Fibroblast of lung (primary cell): ENCODE data around the gene SDCCAG8. TPM values are rescaled to one million over a fixed set of nuclear protein-coding genes. Genes with fewer than 3 reads are reported as not detected.

Source experiments
- DNase-seq, 2 donors: peaks; one replicate each; pipeline versions ENCODE4 v3.0.0 to v3.0.0-alpha.2; 2010; ENCODE audit warnings: low read depth in 2 of 2
- H2AFZ ChIP-seq: 2 replicates; pipeline ENCODE4 v1.5.1; 2012; ENCODE audit warnings: low read length, control low read depth, inconsistent platforms
- H3K27ac ChIP-seq: 2 replicates; pipeline ENCODE4 v1.5.1; 2011; ENCODE audit warnings: low read length, control low read depth; ENCODE audit not compliant: insufficient read depth
- H3K27me3 ChIP-seq: 2 replicates; pipeline ENCODE4 v1.5.1; 2011; ENCODE audit warnings: mild to moderate bottlenecking, low read length; ENCODE audit not compliant: control insufficient read depth, insufficient read depth
- H3K36me3 ChIP-seq: 2 replicates; pipeline ENCODE4 v1.5.1; 2011; ENCODE audit warnings: low read length; ENCODE audit not compliant: control insufficient read depth, insufficient read depth
- H3K4me1 ChIP-seq: 2 replicates; pipeline ENCODE4 v1.5.1; 2011; ENCODE audit warnings: low read length; ENCODE audit not compliant: control insufficient read depth, insufficient read depth; ENCODE audit errors: extremely low read depth
- H3K4me2 ChIP-seq: 2 replicates; pipeline ENCODE4 v1.5.1; 2011; ENCODE audit warnings: low read length, control low read depth; ENCODE audit not compliant: insufficient read depth; ENCODE audit errors: extremely low read depth
- H3K4me3 ChIP-seq, 4 experiments: fragments of 200-600 bp in 1 of 4; sonication (generic) in 1 of 4; replicated peaks in 1 of 4; 2 replicates each; pipeline ENCODE4 v1.5.1; 2011 to 2016; ENCODE audit warnings: low read length in 4 of 4, low read depth in 3 of 4, mild to moderate bottlenecking in 3 of 4, control low read depth in 2 of 4, inconsistent platforms in 1 of 4, mixed read lengths in 1 of 4; ENCODE audit not compliant: insufficient read depth in 1 of 4; ENCODE audit errors: control extremely low read depth in 1 of 4
- H3K79me2 ChIP-seq: 2 replicates; pipeline ENCODE4 v1.5.1; 2012; ENCODE audit warnings: mild to moderate bottlenecking, low read length, inconsistent platforms; ENCODE audit not compliant: control insufficient read depth, insufficient read depth
- H3K9ac ChIP-seq: 2 replicates; pipeline ENCODE4 v1.5.1; 2011; ENCODE audit warnings: mild to moderate bottlenecking, low read length, control low read depth; ENCODE audit not compliant: insufficient read depth
- H3K9me3 ChIP-seq: 2 replicates; pipeline ENCODE4 v1.5.1; 2012; ENCODE audit warnings: low read depth, low read length; ENCODE audit not compliant: control insufficient read depth, insufficient read depth
- H4K20me1 ChIP-seq: 2 replicates; pipeline ENCODE4 v1.5.1; 2011; ENCODE audit warnings: low read length; ENCODE audit not compliant: control insufficient read depth, insufficient read depth; ENCODE audit errors: extremely low read depth
- EZH2 ChIP-seq: IDR thresholded peaks from 2 replicates; pipeline ENCODE4 v1.5.1; 2012; ENCODE audit warnings: low read length, control low read depth, mild to moderate bottlenecking; ENCODE audit errors: missing control alignments
- polyA plus RNA-seq, 2 donors: library from polyadenylated mRNA; depleted of rRNA in 1 of 2; stranded (reverse) in 1 of 2; unstranded in 1 of 2; fragments of >200 nt; gene quantifications; 2 replicates each; pipeline ENCODE4 v1.2.1, GENCODE V29; 2011 to 2012; ENCODE audit warnings: missing spikeins in 1 of 2
- total RNA-seq: library from RNA; depleted of rRNA; stranded (reverse); fragments of >200 nt; gene quantifications from 2 replicates; pipeline ENCODE4 v1.2.1, GENCODE V29; 2014
- TF ChIP-seq, protein P1 (sequence below), 2 donors: IDR thresholded peaks in 1 of 2; conservative IDR thresholded peaks in 1 of 2; 1 replicate in 1 of 2; 2 replicates in 1 of 2; pipeline ENCODE4 v1.5.1; 2011 to 2012; ENCODE audit warnings: low read length in 2 of 2, control low read depth in 1 of 2, inconsistent platforms in 1 of 2, low read depth in 1 of 2, mild to moderate bottlenecking in 1 of 2

Gene SDCCAG8
- total and polyA plus RNA-seq, 2 donors (not counting 1 experiment from before 2014, with no cell fraction given) = 34.8 to 53.2 TPM

DNA sequence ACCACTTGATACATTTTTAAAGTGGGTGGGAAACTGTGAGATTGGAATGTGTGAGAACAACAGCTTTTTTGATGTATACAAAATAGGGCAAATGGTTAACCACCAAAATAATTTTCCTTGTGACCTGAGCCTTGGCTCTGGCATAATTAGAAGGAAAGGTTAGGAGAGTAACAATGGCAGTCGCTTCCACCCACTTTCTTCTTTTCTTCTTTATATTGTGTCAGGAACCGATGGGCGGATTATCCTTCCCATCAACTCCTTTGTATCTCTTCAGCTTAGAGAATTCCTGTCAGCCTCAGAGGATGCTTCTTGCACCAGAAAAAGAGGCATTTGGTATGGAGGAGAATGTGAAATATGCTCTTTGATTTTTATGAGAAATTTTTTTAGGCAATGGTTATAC is 90.6 kb downstream of the SDCCAG8 start:
- Histone ChIP-seq H2AFZ (no peak overlapping the region), H3K79me2 (no peaks in the 10 kb centered on the region), H3K4me3 (no peak overlapping the region), H3K4me2 (no peak overlapping the region), H3K27me3 (no peaks in the 10 kb centered on the region), H3K27ac (no peak overlapping the region), H3K36me3 (no peaks in the 10 kb centered on the region), H3K9ac (no peak overlapping the region), H3K9me3 (no peaks in the 10 kb centered on the region), H4K20me1 (no peaks in the 10 kb centered on the region), H3K4me1 (no peaks in the 10 kb centered on the region)
- no peak for TF ChIP-seq EZH2
- no peak for DNase-seq

DNA sequence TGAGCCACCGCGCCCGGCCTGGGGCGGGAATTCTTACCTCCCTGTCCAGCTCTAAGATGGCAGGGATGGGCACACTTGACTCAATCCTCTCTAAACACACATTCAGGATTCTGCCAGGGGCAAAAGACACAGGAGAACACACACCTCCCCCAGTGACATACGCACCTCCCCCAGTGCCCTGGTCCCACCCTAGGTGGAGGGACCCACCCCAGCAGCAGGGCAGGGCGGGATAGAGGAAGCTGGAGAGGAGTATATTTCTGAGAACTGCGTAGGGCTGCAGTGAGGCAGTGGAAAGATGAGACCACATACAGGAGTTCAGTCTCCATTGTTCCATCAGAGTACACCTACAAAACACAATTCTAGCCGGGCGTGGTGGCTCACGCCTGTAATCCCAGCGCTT is 92.5 kb downstream of the SDCCAG8 start:
- H2AFZ ChIP-seq = no peak overlapping the region
- no peak overlapping the region for H3K27ac ChIP-seq
- no peaks in the 10 kb centered on the region for H4K20me1 ChIP-seq
- no peaks in the 10 kb centered on the region for H3K9me3 ChIP-seq
- no peak overlapping the region for H3K4me3 ChIP-seq
- no peak overlapping the region for H3K9ac ChIP-seq
- H3K27me3 ChIP-seq = no peaks in the 10 kb centered on the region
- no peak for DNase-seq
- H3K4me1 ChIP-seq = no peaks in the 10 kb centered on the region
- no peak overlapping the region for H3K4me2 ChIP-seq
- H3K36me3 ChIP-seq = no peaks in the 10 kb centered on the region
- TF ChIP-seq, protein P1, sequence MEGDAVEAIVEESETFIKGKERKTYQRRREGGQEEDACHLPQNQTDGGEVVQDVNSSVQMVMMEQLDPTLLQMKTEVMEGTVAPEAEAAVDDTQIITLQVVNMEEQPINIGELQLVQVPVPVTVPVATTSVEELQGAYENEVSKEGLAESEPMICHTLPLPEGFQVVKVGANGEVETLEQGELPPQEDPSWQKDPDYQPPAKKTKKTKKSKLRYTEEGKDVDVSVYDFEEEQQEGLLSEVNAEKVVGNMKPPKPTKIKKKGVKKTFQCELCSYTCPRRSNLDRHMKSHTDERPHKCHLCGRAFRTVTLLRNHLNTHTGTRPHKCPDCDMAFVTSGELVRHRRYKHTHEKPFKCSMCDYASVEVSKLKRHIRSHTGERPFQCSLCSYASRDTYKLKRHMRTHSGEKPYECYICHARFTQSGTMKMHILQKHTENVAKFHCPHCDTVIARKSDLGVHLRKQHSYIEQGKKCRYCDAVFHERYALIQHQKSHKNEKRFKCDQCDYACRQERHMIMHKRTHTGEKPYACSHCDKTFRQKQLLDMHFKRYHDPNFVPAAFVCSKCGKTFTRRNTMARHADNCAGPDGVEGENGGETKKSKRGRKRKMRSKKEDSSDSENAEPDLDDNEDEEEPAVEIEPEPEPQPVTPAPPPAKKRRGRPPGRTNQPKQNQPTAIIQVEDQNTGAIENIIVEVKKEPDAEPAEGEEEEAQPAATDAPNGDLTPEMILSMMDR (conservative IDR thresholded peaks at IDR 0.05 in 1 of 2, IDR thresholded peaks at IDR 0.05 in 1 of 2; ENCODE audit: low read depth in 1 of 2, low read length in 2 of 2) = no peak
- TF ChIP-seq EZH2 = no peak
- no peaks in the 10 kb centered on the region for H3K79me2 ChIP-seq

DNA sequence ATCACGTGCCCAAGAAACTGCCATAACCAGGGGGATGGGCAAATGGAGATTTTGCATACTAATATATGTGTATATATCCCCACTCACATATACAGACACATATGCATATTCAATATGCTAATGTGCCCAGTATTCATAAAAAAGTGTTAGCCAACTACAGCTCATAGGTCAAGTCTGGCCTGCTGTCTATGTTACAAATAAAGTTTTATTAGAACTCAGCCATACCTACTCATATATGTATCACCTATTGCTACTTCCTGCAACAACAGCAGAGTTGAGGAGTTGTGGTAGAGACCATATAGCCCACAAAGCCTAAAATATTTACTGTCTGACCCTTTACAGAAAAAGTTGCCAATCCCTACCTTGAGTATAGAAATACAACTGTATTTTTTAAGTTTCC is 93.3 kb downstream of the SDCCAG8 start:
- no peaks in the 10 kb centered on the region for H3K36me3 ChIP-seq
- H3K4me3 ChIP-seq = no peak overlapping the region
- H2AFZ ChIP-seq = no peak overlapping the region
- DNase-seq = no peak
- H3K4me2 ChIP-seq = no peak overlapping the region
- H3K27me3 ChIP-seq = no peaks in the 10 kb centered on the region
- H3K9ac ChIP-seq = no peak overlapping the region
- no peaks in the 10 kb centered on the region for H4K20me1 ChIP-seq
- H3K9me3 ChIP-seq = no peaks in the 10 kb centered on the region
- TF ChIP-seq, protein P1 (conservative IDR thresholded peaks at IDR 0.05 in 1 of 2, IDR thresholded peaks at IDR 0.05 in 1 of 2; ENCODE audit: low read depth in 1 of 2, low read length in 2 of 2) = no peak
- no peak for TF ChIP-seq EZH2
- H3K4me1 ChIP-seq = no peaks in the 10 kb centered on the region
- H3K79me2 ChIP-seq = no peaks in the 10 kb centered on the region
- H3K27ac ChIP-seq = no peak overlapping the region

DNA sequence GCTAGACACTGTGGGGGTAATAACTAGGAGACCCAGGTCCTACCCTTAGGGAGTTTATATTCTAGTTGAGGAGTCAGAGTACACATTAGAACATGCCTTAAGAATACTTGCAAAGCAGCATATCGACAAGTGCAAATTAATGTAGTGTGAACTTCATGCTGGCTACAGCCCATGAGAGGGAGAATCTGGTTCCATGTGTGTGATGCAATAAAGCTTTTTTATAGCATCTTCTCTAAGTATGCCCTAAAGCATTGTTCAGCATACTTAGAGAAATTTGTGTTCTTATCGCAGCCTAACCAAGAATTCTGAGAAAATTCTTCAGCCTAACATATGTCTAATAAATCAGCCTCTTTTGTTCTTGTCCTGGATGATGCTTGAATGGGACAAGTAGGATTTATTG is 95.5 kb downstream of the SDCCAG8 start:
- no peak for DNase-seq

More for the DNA sequence above, 95.5 kb downstream of the SDCCAG8 start:
- Histone ChIP-seq H3K27me3 (no peaks in the 10 kb centered on the region), H3K27ac (no peak overlapping the region), H3K4me1 (no peaks in the 10 kb centered on the region), H3K79me2 (no peaks in the 10 kb centered on the region), H3K9me3 (no peaks in the 10 kb centered on the region), H3K9ac (no peak overlapping the region), H4K20me1 (no peaks in the 10 kb centered on the region), H3K4me3 (no peak overlapping the region), H2AFZ (no peak overlapping the region), H3K4me2 (no peak overlapping the region), H3K36me3 (no peaks in the 10 kb centered on the region)
- TF ChIP-seq, protein P1 (conservative IDR thresholded peaks at IDR 0.05 in 1 of 2, IDR thresholded peaks at IDR 0.05 in 1 of 2; ENCODE audit: low read depth in 1 of 2, low read length in 2 of 2) = no peak
- TF ChIP-seq EZH2 = no peak
